Ovary (tissue), 3 donors: ENCODE measurements around the gene SEC16A.

Source experiments
- CTCF ChIP-seq, 3 donors: fragments of 450-650 bp in 2 of 3; fragments of 200-600 bp in 1 of 3; IDR thresholded peaks; one replicate each; pipeline versions ENCODE4 v1.5.1 to v1.8.0; 2016 to 2022; ENCODE audit warnings: antibody characterized with exemption in 3 of 3, mild to moderate bottlenecking in 1 of 3
- EP300 ChIP-seq: sonication (generic); formaldehyde crosslinking; IDR thresholded peaks from one replicate; pipeline ENCODE4 v1.6.1; 2017; ENCODE audit warnings: antibody characterized with exemption
- POLR2A ChIP-seq: fragments of 450-650 bp; IDR thresholded peaks from one replicate; pipeline ENCODE4 v1.6.1; 2017; ENCODE audit warnings: antibody characterized with exemption, mild to moderate bottlenecking, moderate library complexity
- donor health status: DM: no; HTN: no; CAD: no.

GRCh38 chr9:136527131-136527530 lies 44.3 kb upstream of the SEC16A start:
- TF ChIP-seq CTCF (IDR thresholded peaks at IDR 0.05) = no peak
- TF ChIP-seq EP300 = no peak
- no peak for TF ChIP-seq POLR2A
